ENCODE data around the gene FBXO30.

Gene FBXO30

DNA sequence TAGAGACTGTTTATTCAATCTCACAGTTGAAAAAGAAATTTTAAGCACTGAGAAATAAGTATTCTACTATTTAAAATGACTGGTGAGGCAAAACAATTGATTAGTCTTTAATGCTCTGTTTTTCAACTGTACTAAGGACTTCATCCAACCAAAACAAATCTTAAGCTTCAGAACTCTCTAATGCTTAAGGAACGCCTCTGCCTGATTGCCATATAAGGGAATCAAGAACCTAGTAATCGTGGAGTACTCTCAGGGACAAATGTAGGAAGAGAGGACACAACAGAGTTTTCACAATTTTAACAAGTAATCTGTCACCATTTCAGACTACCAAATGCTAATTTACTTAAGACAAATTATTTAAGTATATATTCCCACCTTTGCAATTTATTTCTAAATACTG is 16.1 kb downstream of the FBXO30 start:
- H2AFZ ChIP-seq: no peak overlapping the region

DNA sequence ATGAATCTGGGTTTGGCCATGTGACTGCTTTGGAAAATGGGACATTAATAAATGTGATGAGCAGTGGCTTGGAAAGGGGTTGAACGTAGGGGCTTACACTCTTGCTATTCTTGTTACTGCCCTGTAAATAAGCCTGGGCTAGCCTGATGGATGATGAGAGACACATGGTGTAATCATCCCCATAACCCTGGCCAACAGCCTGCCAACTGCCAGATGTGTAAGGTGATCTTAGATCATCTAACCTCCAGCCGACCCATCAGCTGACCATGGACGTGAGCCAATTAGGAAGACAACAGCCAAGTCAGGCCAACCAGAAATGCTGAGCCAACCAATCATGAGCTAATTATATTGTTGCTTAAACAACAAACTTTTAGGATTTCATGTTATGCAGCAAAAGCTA is 25.2 kb downstream of the FBXO30 start:
- H3K9ac ChIP-seq: no peak overlapping the region
- H2AFZ ChIP-seq: no peak overlapping the region
- no peak overlapping the region for H3K4me2 ChIP-seq (ENCODE audit: low read length)
- no peaks in the 10 kb centered on the region for H3K36me3 ChIP-seq (ENCODE audit: control insufficient read depth, insufficient read depth, low read length)
- no peaks in the 10 kb centered on the region for H3K79me2 ChIP-seq
- no peak overlapping the region for H3K27ac ChIP-seq
- H3K27me3 ChIP-seq (ENCODE audit: control insufficient read depth, insufficient read depth, low read length): no peaks in the 10 kb centered on the region
- no peaks in the 10 kb centered on the region for H3K9me3 ChIP-seq (ENCODE audit: control insufficient read depth, low read length)
- no peaks in the 10 kb centered on the region for H3K4me1 ChIP-seq
- H3K4me3 ChIP-seq (ENCODE audit: low read depth, low read length): no peak overlapping the region
- TF ChIP-seq, protein P1, sequence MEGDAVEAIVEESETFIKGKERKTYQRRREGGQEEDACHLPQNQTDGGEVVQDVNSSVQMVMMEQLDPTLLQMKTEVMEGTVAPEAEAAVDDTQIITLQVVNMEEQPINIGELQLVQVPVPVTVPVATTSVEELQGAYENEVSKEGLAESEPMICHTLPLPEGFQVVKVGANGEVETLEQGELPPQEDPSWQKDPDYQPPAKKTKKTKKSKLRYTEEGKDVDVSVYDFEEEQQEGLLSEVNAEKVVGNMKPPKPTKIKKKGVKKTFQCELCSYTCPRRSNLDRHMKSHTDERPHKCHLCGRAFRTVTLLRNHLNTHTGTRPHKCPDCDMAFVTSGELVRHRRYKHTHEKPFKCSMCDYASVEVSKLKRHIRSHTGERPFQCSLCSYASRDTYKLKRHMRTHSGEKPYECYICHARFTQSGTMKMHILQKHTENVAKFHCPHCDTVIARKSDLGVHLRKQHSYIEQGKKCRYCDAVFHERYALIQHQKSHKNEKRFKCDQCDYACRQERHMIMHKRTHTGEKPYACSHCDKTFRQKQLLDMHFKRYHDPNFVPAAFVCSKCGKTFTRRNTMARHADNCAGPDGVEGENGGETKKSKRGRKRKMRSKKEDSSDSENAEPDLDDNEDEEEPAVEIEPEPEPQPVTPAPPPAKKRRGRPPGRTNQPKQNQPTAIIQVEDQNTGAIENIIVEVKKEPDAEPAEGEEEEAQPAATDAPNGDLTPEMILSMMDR (IDR thresholded peaks at IDR 0.05): no peak

More for the DNA sequence above, 16.1 kb downstream of the FBXO30 start:
- no peak overlapping the region for H3K27ac ChIP-seq
- no peaks in the 10 kb centered on the region for H3K9me3 ChIP-seq (ENCODE audit: control insufficient read depth, low read length)
- H3K36me3 ChIP-seq (ENCODE audit: control insufficient read depth, insufficient read depth, low read length): no peaks in the 10 kb centered on the region
- no peak overlapping the region for H3K9ac ChIP-seq
- H3K4me2 ChIP-seq (ENCODE audit: low read length): no peak overlapping the region
- no peak overlapping the region for H3K4me3 ChIP-seq (ENCODE audit: low read depth, low read length)
- TF ChIP-seq, protein P1 (IDR thresholded peaks at IDR 0.05): no peak
- no peaks in the 10 kb centered on the region for H3K27me3 ChIP-seq (ENCODE audit: control insufficient read depth, insufficient read depth, low read length)
- peaks cover 22% of the 10 kb centered on the region for H3K79me2 ChIP-seq
- H3K4me1 ChIP-seq: peaks cover 2% of the 10 kb centered on the region

DNA sequence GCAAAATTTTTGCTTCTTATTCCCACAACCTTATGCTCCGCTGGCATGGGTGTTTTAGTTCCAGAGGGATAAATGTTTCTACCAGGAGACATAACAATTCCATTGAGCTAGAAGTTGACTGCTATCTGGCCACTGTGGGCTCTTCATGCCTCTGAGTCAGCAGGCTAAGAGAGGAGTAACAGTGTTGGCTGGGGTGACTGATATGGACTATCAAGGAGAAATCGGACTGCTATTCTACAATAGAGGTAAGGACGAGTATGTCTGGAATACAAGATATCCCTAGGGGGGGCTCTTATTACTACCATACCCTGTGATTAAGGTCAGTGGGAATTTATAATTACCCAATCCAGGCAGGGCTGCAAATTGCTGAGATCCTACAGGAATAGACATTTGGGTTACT is 26.9 kb downstream of the FBXO30 start:
- no peaks in the 10 kb centered on the region for H3K36me3 ChIP-seq (ENCODE audit: control insufficient read depth, insufficient read depth, low read length)
- H3K4me3 ChIP-seq (ENCODE audit: low read depth, low read length): no peak overlapping the region
- H3K79me2 ChIP-seq: no peaks in the 10 kb centered on the region
- TF ChIP-seq, protein P1 (IDR thresholded peaks at IDR 0.05): no peak
- no peak overlapping the region for H3K9ac ChIP-seq
- no peaks in the 10 kb centered on the region for H3K4me1 ChIP-seq
- no peaks in the 10 kb centered on the region for H3K9me3 ChIP-seq (ENCODE audit: control insufficient read depth, low read length)
- no peaks in the 10 kb centered on the region for H3K27me3 ChIP-seq (ENCODE audit: control insufficient read depth, insufficient read depth, low read length)
- H2AFZ ChIP-seq: no peak overlapping the region
- no peak overlapping the region for H3K4me2 ChIP-seq (ENCODE audit: low read length)
- H3K27ac ChIP-seq: no peak overlapping the region

DNA sequence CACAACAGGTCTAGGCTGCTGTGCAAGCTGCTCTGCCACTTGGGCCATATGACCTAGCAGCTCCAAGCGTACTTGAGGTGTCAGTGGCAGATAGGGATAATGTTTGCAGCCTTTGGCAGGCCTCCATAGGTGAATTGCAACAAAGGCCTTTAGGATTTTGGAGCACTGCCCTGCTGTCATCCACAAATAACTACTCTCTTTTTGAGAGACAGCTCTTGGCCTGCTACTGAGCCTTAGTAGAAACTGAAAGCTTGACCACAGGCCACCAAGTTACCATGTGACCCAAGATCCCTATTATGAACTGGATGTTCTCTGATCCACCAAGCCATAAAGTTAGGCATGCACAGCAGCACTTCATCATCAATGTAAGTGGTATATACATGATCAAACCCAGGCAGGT is 29.9 kb downstream of the FBXO30 start:
- Histone ChIP-seq H3K9ac (no peak overlapping the region), H3K4me1 (no peaks in the 10 kb centered on the region), H2AFZ (no peak overlapping the region), H3K27me3 (ENCODE audit: control insufficient read depth, insufficient read depth, low read length) (no peaks in the 10 kb centered on the region), H3K36me3 (ENCODE audit: control insufficient read depth, insufficient read depth, low read length) (no peaks in the 10 kb centered on the region), H3K9me3 (ENCODE audit: control insufficient read depth, low read length) (no peaks in the 10 kb centered on the region), H3K4me2 (ENCODE audit: low read length) (no peak overlapping the region), H3K27ac (no peak overlapping the region), H3K79me2 (no peaks in the 10 kb centered on the region), H3K4me3 (ENCODE audit: low read depth, low read length) (no peak overlapping the region)
- TF ChIP-seq, protein P1 (IDR thresholded peaks at IDR 0.05): no peak

DNA sequence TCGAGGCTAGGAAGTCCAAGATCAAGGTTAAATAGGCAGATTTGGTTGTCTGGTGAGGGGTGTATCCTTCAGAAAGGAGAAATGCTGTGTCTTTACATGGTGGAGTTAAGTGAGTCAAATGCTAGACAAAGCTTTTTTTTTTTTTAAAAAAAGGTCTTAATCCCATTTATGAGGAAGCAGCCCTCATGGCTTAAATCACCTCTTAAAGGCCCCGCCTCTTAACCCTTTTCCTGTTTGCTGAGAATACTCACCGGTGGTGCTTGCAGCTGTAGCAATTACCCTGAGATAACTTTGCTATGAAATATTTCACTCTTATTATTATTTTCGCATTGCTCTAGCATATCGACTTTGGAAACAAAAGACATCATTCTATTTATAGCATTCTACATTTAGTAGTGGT is 30.8 kb downstream of the FBXO30 start:
- Histone ChIP-seq H3K79me2 (no peaks in the 10 kb centered on the region), H2AFZ (no peak overlapping the region), H3K9ac (no peak overlapping the region), H3K4me3 (ENCODE audit: low read depth, low read length) (no peak overlapping the region), H3K9me3 (ENCODE audit: control insufficient read depth, low read length) (no peaks in the 10 kb centered on the region), H3K4me1 (no peaks in the 10 kb centered on the region), H3K27me3 (ENCODE audit: control insufficient read depth, insufficient read depth, low read length) (no peaks in the 10 kb centered on the region), H3K27ac (no peak overlapping the region), H3K4me2 (ENCODE audit: low read length) (no peak overlapping the region), H3K36me3 (ENCODE audit: control insufficient read depth, insufficient read depth, low read length) (no peaks in the 10 kb centered on the region)
- TF ChIP-seq, protein P1 (IDR thresholded peaks at IDR 0.05): no peak

Measured in parathyroid adenoma (tissue), 2 donors.